Keratinocyte (primary cell): ENCODE measurements around the gene CACNB4.
"Not testable (repeated sequence)": the region's sequence is repeated elsewhere in the genome, so short reads cannot be mapped to it uniquely, and the experiment has no call there.

Experiments used
- CTCF ChIP-seq, 3 experiments: IDR thresholded peaks in 1 of 3; conservative IDR thresholded peaks in 1 of 3; optimal IDR thresholded peaks in 1 of 3; 2 replicates in 2 of 3; 3 replicates in 1 of 3; pipeline versions ENCODE3 to v1.5.1; 2011; ENCODE audit warnings: low read length in 3 of 3, mild to moderate bottlenecking in 3 of 3, moderate library complexity in 2 of 3, control low read depth in 1 of 3, inconsistent platforms in 1 of 3; ENCODE audit not compliant: insufficient read depth in 2 of 3; ENCODE audit errors: extremely low read depth in 1 of 3
- EZH2 ChIP-seq: IDR thresholded peaks from one replicate; pipeline ENCODE4 v1.6.1; 2012; ENCODE audit warnings: inconsistent platforms, mild to moderate bottlenecking, low read length, moderate library complexity

- not testable (repeated sequence) for TF ChIP-seq CTCF (optimal IDR thresholded peaks at IDR 0.05 in 1 of 3, IDR thresholded peaks at IDR 0.05 in 1 of 3, conservative IDR thresholded peaks at IDR 0.05 in 1 of 3; ENCODE audit: extremely low read depth in 1 of 3, insufficient read depth in 2 of 3, low read length in 3 of 3); EZH2
Measured at GRCh38 chr2:152107140-152107539, 8.3 kb upstream of the CACNB4 start.
